SH-SY5Y (cell line): ENCODE results near the gene ALDH7A1.

ENCODE experiments used
- GATA2 ChIP-seq: IDR thresholded peaks from 2 replicates; pipeline ENCODE4 v1.6.1; 2011; ENCODE audit warnings: mild to moderate bottlenecking, low read depth, low read length
- GATA3 ChIP-seq: IDR thresholded peaks from 2 replicates; pipeline ENCODE4 v1.6.1; 2011; ENCODE audit warnings: low read depth, mild to moderate bottlenecking, low read length, moderate library complexity

DNA sequence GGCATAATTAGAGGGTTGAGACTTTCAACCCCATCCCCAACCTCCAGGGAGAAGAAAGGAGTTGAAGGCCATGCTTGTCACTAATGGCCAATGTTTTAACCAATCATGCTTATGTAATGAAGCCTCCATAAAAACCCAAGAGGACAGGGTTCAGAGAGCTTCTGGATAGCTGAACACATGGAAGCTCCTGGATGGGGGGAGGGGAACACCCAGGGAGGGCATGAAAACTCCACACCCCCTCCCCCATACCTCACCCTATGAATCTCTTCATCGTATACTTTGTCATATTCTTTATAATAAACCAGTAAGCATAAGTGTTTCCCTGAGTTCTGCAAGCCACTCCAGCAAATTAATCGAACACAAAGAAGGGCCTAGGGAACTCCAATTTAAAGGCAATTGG, 81.7 kb downstream of the ALDH7A1 start:
- TF ChIP-seq GATA2 (no peak), GATA3 (no peak)
